Measurements from ENCODE around the gene ROBO1. TPM values are rescaled to one million over a fixed set of nuclear protein-coding genes. Genes with fewer than 3 reads are reported as not detected.
A peak's percentile ranks its signal among the peaks of the same experiment; 100 is the strongest.

Gene ROBO1
- total and polyA plus RNA-seq, 2 of the 8 experiments (the other 6 are each of a cell fraction or from before 2014, with no cell fraction given) = 51.4 to 91.0 TPM

DNA sequence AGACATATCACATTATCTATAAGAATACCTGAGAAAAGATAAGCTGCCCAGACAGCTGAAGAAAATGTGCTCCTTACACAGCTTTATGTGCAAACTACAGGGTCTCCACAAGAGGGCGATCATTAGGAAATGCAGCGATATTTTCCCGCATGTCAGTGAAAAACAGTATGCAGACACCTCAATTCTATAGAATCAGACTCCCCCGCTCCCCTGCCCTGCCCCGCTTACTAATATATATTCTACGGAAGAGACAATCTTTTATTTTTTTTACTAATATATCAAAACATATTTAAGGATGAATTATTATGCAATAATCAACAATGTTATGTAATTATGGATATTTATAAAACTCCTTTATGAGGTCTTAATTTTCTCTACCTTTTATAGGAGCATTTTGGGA is 681.3 kb downstream of the ROBO1 start (continued):
- TF ChIP-seq, protein P1, sequence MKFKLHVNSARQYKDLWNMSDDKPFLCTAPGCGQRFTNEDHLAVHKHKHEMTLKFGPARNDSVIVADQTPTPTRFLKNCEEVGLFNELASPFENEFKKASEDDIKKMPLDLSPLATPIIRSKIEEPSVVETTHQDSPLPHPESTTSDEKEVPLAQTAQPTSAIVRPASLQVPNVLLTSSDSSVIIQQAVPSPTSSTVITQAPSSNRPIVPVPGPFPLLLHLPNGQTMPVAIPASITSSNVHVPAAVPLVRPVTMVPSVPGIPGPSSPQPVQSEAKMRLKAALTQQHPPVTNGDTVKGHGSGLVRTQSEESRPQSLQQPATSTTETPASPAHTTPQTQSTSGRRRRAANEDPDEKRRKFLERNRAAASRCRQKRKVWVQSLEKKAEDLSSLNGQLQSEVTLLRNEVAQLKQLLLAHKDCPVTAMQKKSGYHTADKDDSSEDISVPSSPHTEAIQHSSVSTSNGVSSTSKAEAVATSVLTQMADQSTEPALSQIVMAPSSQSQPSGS (IDR thresholded peaks at IDR 0.05; ENCODE audit: low read length) = no peak
- no peak for TF ChIP-seq TBP (IDR thresholded peaks at IDR 0.05; ENCODE audit: low read depth, low read length)
- TF ChIP-seq SP4 (IDR thresholded peaks at IDR 0.05; ENCODE audit: low read length) = no peak
- TF ChIP-seq RBBP5 (IDR thresholded peaks at IDR 0.05; ENCODE audit: borderline replicate concordance, low read depth, low read length) = no peak
- TF ChIP-seq HDAC2 (IDR thresholded peaks at IDR 0.05; ENCODE audit: borderline replicate concordance in 1 of 2, low read depth in 2 of 2, low read length in 2 of 2) = peak in 1 of 2 experiments; percentile 28; a peak in 1 of 4 replicates
- TF ChIP-seq KDM4A (IDR thresholded peaks at IDR 0.05; ENCODE audit: low read depth, low read length, severe bottlenecking) = no peak
- TF ChIP-seq EZH2 (IDR thresholded peaks at IDR 0.05; ENCODE audit: low read depth, low read length, severe bottlenecking) = no peak
